SU-DHL-6 (cell line): ENCODE data around the gene PAM16.

Experiments used
- H2AFZ ChIP-seq: fragments of 200-600 bp; sonication (generic); 2 replicates; pipeline ENCODE4 v1.6.1; 2014; ENCODE audit warnings: low read depth, mild to moderate bottlenecking, moderate library complexity, mixed read lengths, antibody characterized with exemption, low read length; ENCODE audit not compliant: severe bottlenecking
- H3F3A ChIP-seq: fragments of 200-600 bp; shearing (Covaris generic); 2 replicates; pipeline ENCODE4 v1.6.0; 2016; ENCODE audit warnings: antibody characterized with exemption, mild to moderate bottlenecking; ENCODE audit not compliant: insufficient read depth
- H3K27ac ChIP-seq: fragments of 200-600 bp; sonication (generic); 2 replicates; pipeline ENCODE4 v1.5.1; 2016; ENCODE audit warnings: low read depth, mild to moderate bottlenecking, low read length, moderate library complexity, mixed read lengths
- H3K27me3 ChIP-seq: fragments of 200-600 bp; sonication (generic), shearing (Covaris generic); 2 replicates; pipeline ENCODE4 v1.6.0; 2014; ENCODE audit warnings: mild to moderate bottlenecking, low read length
- H3K36me3 ChIP-seq: fragments of 200-600 bp; sonication (generic); 2 replicates; pipeline ENCODE4 v1.6.1; 2014; ENCODE audit warnings: mild to moderate bottlenecking, low read length, mixed read lengths
- H3K4me2 ChIP-seq: fragments of 300-600, 200-600 bp; shearing (Covaris generic), sonication (generic); 2 replicates; pipeline ENCODE4 v1.6.0; 2014; ENCODE audit warnings: low read length, low read depth, mild to moderate bottlenecking; ENCODE audit not compliant: poor library complexity, severe bottlenecking
- H3K4me3 ChIP-seq: fragments of 200-600 bp; sonication (generic); 2 replicates; pipeline ENCODE4 v1.5.1; 2014; ENCODE audit warnings: antibody characterized with exemption, low read length, mild to moderate bottlenecking, mixed read lengths; ENCODE audit not compliant: insufficient read depth, poor library complexity, severe bottlenecking
- H3K79me2 ChIP-seq: fragments of 200-600 bp; sonication (generic); 2 replicates; pipeline ENCODE4 v1.6.1; 2014; ENCODE audit warnings: mild to moderate bottlenecking, low read length, moderate library complexity; ENCODE audit not compliant: insufficient read depth
- H3K9ac ChIP-seq: fragments of 200-600 bp; sonication (generic); 2 replicates; pipeline ENCODE4 v1.7.0; 2014; ENCODE audit warnings: mild to moderate bottlenecking, low read length
- H3K9me2 ChIP-seq: fragments of 200-600 bp; sonication (generic); replicated peaks from 2 replicates; pipeline ENCODE4 v1.6.1; 2014; ENCODE audit warnings: low read length; ENCODE audit not compliant: insufficient read depth
- H3K9me3 ChIP-seq: fragments of 200-600 bp; sonication (generic); 2 replicates; pipeline ENCODE4 v1.6.1; 2014; ENCODE audit warnings: low read length, mixed read lengths; ENCODE audit not compliant: insufficient read depth
- H4K20me1 ChIP-seq: fragments of 200-600 bp; sonication (generic); 2 replicates; pipeline ENCODE4 v1.6.1; 2014; ENCODE audit warnings: low read depth, mild to moderate bottlenecking, antibody characterized with exemption, low read length, moderate library complexity, mixed read lengths
- EZH2phosphoT487 ChIP-seq: fragments of 200-600 bp; sonication (generic), shearing (Covaris generic); conservative IDR thresholded peaks from 2 replicates; pipeline ENCODE4 v1.6.1; 2018; ENCODE audit warnings: mild to moderate bottlenecking, antibody characterized with exemption, low read length, moderate library complexity, mixed read lengths
- TF ChIP-seq, protein P1 (sequence below): fragments of 200-600 bp; sonication (generic); IDR thresholded peaks from one replicate; pipeline ENCODE4 v1.5.1; 2017; ENCODE audit warnings: antibody characterized with exemption, mild to moderate bottlenecking, low read length, moderate library complexity; ENCODE audit not compliant: insufficient read depth, poor library complexity, severe bottlenecking

The PAM16 gene

GRCh38 chr16:4362476-4363135 is 11.5 kb upstream of the PAM16 start:
- no peaks in the 10 kb centered on the region for H3K9me3 ChIP-seq
- no peak overlapping the region for H3K4me3 ChIP-seq
- H3K27ac ChIP-seq: peak overlapping the region; percentile 89
- no peak for TF ChIP-seq EZH2phosphoT487
- TF ChIP-seq, protein P1, sequence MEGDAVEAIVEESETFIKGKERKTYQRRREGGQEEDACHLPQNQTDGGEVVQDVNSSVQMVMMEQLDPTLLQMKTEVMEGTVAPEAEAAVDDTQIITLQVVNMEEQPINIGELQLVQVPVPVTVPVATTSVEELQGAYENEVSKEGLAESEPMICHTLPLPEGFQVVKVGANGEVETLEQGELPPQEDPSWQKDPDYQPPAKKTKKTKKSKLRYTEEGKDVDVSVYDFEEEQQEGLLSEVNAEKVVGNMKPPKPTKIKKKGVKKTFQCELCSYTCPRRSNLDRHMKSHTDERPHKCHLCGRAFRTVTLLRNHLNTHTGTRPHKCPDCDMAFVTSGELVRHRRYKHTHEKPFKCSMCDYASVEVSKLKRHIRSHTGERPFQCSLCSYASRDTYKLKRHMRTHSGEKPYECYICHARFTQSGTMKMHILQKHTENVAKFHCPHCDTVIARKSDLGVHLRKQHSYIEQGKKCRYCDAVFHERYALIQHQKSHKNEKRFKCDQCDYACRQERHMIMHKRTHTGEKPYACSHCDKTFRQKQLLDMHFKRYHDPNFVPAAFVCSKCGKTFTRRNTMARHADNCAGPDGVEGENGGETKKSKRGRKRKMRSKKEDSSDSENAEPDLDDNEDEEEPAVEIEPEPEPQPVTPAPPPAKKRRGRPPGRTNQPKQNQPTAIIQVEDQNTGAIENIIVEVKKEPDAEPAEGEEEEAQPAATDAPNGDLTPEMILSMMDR: no peak
- H3K9ac ChIP-seq: peak overlapping the region; percentile 21; the same call in 1 of the 2 replicates
- H4K20me1 ChIP-seq: no peaks in the 10 kb centered on the region
- no peaks in the 10 kb centered on the region for H3K79me2 ChIP-seq
- H3K4me2 ChIP-seq: peak overlapping the region; percentile 42
- H3K9me2 ChIP-seq: no peaks in the 10 kb centered on the region
- H2AFZ ChIP-seq: no peak overlapping the region
- H3F3A ChIP-seq: peaks cover 13% of the 10 kb centered on the region; the same call in 1 of the 2 replicates
- H3K27me3 ChIP-seq: no peaks in the 10 kb centered on the region
- H3K36me3 ChIP-seq: peaks cover 3% of the 10 kb centered on the region; the same call in 1 of the 2 replicates

- peaks cover 13% of the 10 kb centered on the region; the same call in 1 of the 2 replicates for H3F3A ChIP-seq
- no peaks in the 10 kb centered on the region for H3K27me3 ChIP-seq
- no peak overlapping the region for H2AFZ ChIP-seq
- peaks cover 3% of the 10 kb centered on the region; the same call in 1 of the 2 replicates for H3K36me3 ChIP-seq
- no peaks in the 10 kb centered on the region for H3K79me2 ChIP-seq
- H3K9me3 ChIP-seq: no peaks in the 10 kb centered on the region
- peak overlapping the region; percentile 42 for H3K4me2 ChIP-seq
- TF ChIP-seq EZH2phosphoT487: no peak
- TF ChIP-seq, protein P1: no peak
- H3K27ac ChIP-seq: peak overlapping the region; percentile 89
- H3K9me2 ChIP-seq: no peaks in the 10 kb centered on the region
- H4K20me1 ChIP-seq: no peaks in the 10 kb centered on the region
- H3K9ac ChIP-seq: peak overlapping the region; percentile 21; the same call in 1 of the 2 replicates
- no peak overlapping the region for H3K4me3 ChIP-seq
Observed at GRCh38 chr16:4361944-4362311, 10.8 kb upstream of the PAM16 start.

GRCh38 chr16:4361033-4361943 is 10.2 kb upstream of the PAM16 start:
- no peaks in the 10 kb centered on the region for H4K20me1 ChIP-seq
- no peak overlapping the region for H3K4me2 ChIP-seq
- peak overlapping the region; percentile 89 for H3K27ac ChIP-seq
- H3K9me2 ChIP-seq: no peaks in the 10 kb centered on the region
- no peaks in the 10 kb centered on the region for H3K27me3 ChIP-seq
- no peak overlapping the region for H2AFZ ChIP-seq
- H3K4me3 ChIP-seq: no peak overlapping the region
- no peaks in the 10 kb centered on the region for H3K79me2 ChIP-seq
- peaks cover 3% of the 10 kb centered on the region; the same call in 1 of the 2 replicates for H3K36me3 ChIP-seq
- no peaks in the 10 kb centered on the region for H3K9me3 ChIP-seq
- TF ChIP-seq, protein P1: no peak
- TF ChIP-seq EZH2phosphoT487: no peak
- no peak overlapping the region for H3K9ac ChIP-seq
- H3F3A ChIP-seq: peaks cover 13% of the 10 kb centered on the region; the same call in 1 of the 2 replicates
